SK-N-MC (cell line): Measurements from ENCODE around the gene NINJ2.

Experiments
- DNase-seq: peaks from one replicate; pipeline ENCODE4 v3.0.0-alpha.2; 2011; ENCODE audit warnings: low read depth, low spot score
- H3K27ac ChIP-seq: fragments of 200-600 bp; sonication (generic); 2 replicates; pipeline ENCODE4 v1.5.1; 2016; ENCODE audit warnings: mixed run types
- H3K36me3 ChIP-seq: fragments of 200-600 bp; sonication (generic); 2 replicates; pipeline ENCODE4 v1.6.1; 2017; ENCODE audit warnings: antibody characterized with exemption, low read length, mixed read lengths; ENCODE audit not compliant: insufficient read depth
- H3K4me3 ChIP-seq: fragments of 200-600 bp; sonication (generic); 2 replicates; pipeline ENCODE4 v1.5.1; 2016
- H3K9ac ChIP-seq: fragments of 200-600 bp; sonication (generic); 2 replicates; pipeline ENCODE4 v1.8.0; 2017; ENCODE audit warnings: mixed run types, mixed read lengths; ENCODE audit not compliant: insufficient read length
- H3K9me3 ChIP-seq: fragments of 200-600 bp; sonication (generic); 2 replicates; pipeline ENCODE4 v1.6.1; 2017; ENCODE audit warnings: low read depth, mild to moderate bottlenecking, antibody characterized with exemption, low read length, moderate library complexity, mixed read lengths
- EZH2 ChIP-seq: fragments of 200-600 bp; sonication (generic); IDR thresholded peaks from one replicate; pipeline ENCODE4 v1.6.1; 2017; ENCODE audit warnings: antibody characterized with exemption
- FOXP2 ChIP-seq: optimal IDR thresholded peaks from 2 replicates; pipeline ENCODE3; 2011; ENCODE audit warnings: mild to moderate bottlenecking, moderate library complexity; ENCODE audit not compliant: insufficient read depth; ENCODE audit errors: extremely low read length, control extremely low read depth
- POLR2AphosphoS5 ChIP-seq: IDR thresholded peaks from 2 replicates; pipeline ENCODE4 v1.6.1; 2012; ENCODE audit warnings: mild to moderate bottlenecking, low read depth, low read length, borderline replicate concordance

Gene NINJ2

GRCh38 chr12:550473-551260 lies 112.6 kb downstream of the NINJ2 start:
- H3K9me3 ChIP-seq: no peaks in the 10 kb centered on the region
- no peak for TF ChIP-seq EZH2
- TF ChIP-seq POLR2AphosphoS5: no peak
- no peak for TF ChIP-seq FOXP2
- H3K4me3 ChIP-seq: no peak overlapping the region
- H3K36me3 ChIP-seq: no peaks in the 10 kb centered on the region
- H3K27ac ChIP-seq: no peak overlapping the region
- DNase-seq: no peak
- H3K9ac ChIP-seq: no peak overlapping the region

- H3K27ac ChIP-seq: no peak overlapping the region
- TF ChIP-seq EZH2 (no peak), FOXP2 (no peak)
- no peak overlapping the region for H3K4me3 ChIP-seq
- DNase-seq: no peak
- H3K9ac ChIP-seq: no peak overlapping the region
- H3K36me3 ChIP-seq: no peaks in the 10 kb centered on the region
- H3K9me3 ChIP-seq: no peaks in the 10 kb centered on the region
These were observed 113.7 kb downstream of the NINJ2 start for GRCh38 chr12:549476-550082.

GRCh38 chr12:547883-548470 lies 115.3 kb downstream of the NINJ2 start:
- H3K9ac ChIP-seq: no peak overlapping the region

DNA sequence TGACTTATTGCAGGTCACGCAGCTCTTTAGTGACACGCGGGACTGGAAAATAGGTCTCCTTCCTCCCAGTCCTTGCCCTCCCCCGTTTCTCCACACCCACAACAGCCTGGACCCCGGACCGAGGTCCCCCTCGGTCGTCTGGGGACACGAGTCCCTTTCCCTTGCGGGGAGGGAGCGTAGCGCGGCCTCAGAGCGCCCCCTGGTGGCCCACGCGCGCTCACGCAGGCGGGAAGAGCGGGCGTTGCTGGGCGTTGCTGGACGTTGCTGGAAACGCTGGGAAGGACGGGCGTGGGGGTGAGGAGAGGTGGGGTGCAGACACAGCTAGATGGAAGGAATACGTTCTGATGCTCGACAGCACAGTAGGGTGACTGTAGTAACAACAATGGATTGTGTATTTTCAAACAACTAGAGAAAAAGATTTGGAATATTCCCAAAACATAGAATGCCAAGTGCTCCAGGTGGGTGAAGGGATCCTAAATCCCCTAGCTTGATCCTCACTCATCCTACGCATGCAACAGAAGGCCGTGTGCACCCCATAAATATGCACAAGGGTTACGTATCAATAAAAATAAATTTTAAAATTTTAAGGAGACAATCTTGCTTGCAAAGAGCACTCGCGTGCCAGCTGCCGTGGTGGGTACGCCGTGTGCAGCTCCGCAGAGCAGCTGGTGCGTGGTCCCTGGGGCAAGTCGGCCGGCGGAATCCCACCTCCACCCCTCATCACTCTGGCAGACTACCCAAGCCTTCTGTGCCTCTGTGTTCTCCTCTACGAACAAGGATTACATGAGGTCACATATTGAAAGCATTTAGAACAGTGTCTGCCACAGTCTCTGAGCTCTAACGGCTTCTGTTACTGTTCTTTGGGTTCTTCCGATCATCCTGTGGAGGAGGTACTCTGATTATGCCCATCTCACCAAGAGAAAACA lies 116.1 kb downstream of the NINJ2 start:
- Histone ChIP-seq H3K36me3 (no peaks in the 10 kb centered on the region), H3K4me3 (peak overlapping the region; percentile 53), H3K9ac (no peak overlapping the region), H3K27ac (no peak overlapping the region), H3K9me3 (no peaks in the 10 kb centered on the region)
- no peak for TF ChIP-seq FOXP2
- TF ChIP-seq POLR2AphosphoS5: no peak
- no peak for TF ChIP-seq EZH2
- no peak for DNase-seq

More at GRCh38 chr12:547883-548470, 115.3 kb downstream of the NINJ2 start:
- TF ChIP-seq EZH2 (no peak), POLR2AphosphoS5 (no peak), FOXP2 (no peak)
- H3K4me3 ChIP-seq: no peak overlapping the region
- DNase-seq: no peak
- H3K27ac ChIP-seq: no peak overlapping the region
- H3K36me3 ChIP-seq: no peaks in the 10 kb centered on the region
- no peaks in the 10 kb centered on the region for H3K9me3 ChIP-seq

GRCh38 chr12:546265-546919 lies 116.9 kb downstream of the NINJ2 start:
- H3K4me3 ChIP-seq: peak overlapping the region; percentile 53
- no peak overlapping the region for H3K9ac ChIP-seq
- no peak overlapping the region for H3K27ac ChIP-seq
- H3K9me3 ChIP-seq: no peaks in the 10 kb centered on the region
- no peak for DNase-seq
- H3K36me3 ChIP-seq: no peaks in the 10 kb centered on the region
- TF ChIP-seq EZH2 (no peak), POLR2AphosphoS5 (no peak), FOXP2 (no peak)

DNA sequence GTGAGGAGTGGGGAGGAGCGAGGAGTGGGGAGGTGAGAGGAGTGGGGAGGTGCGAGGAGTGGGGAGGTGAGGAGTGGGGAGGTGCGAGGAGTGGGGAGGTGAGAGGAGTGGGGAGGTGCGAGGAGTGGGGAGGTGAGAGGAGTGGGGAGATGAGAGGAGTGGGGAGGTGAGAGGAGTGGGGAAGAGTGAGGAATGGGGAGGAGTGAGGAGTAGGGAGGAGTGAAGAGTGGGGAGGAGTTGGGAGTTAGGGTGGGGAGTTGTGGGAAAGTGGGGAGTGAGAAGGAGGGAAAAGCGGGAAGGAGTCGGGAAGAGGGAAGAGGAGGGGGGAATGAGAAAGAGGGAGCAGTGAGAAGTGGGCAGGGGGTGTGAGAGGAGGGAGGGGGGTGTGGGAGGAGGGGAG lies 117.4 kb downstream of the NINJ2 start:
- TF ChIP-seq POLR2AphosphoS5: no peak
- TF ChIP-seq EZH2: no peak
- no peak for TF ChIP-seq FOXP2
- Histone ChIP-seq H3K9ac (no peak overlapping the region), H3K27ac (no peak overlapping the region), H3K9me3 (no peaks in the 10 kb centered on the region), H3K36me3 (no peaks in the 10 kb centered on the region), H3K4me3 (no peak overlapping the region)
- DNase-seq: no peak

DNA sequence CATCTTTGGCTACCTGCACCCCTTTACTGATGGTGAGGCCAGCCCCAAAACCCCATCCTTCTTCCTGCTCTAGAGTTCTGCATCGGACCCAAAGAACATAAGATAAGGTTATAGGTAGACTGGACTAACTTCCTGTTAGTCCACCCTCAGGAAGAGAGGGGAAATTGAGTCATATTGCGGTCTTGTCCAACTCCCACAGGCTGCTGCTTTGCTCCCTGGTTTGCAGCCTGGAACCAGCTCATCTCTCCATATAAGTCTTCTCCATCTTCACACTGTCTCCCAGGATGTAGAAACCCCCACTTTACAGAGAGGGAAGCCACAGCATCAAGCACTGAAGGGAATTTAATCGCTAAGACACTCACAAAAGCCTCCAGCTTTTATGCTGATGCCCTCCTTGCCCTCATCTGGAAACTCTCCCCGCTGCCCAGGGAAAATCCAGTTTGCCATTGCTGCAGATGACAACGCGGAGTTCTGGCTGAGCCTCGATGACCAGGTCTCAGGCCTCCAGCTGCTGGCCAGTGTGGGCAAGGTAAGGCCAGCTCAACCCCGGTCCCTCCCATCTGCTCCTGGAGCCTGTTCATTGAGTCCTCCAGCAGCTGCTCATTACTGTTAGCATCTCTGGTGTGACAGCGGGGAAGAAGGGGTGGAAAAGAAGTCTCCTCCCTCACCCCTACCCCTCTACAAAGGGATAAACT lies 118.2 kb downstream of the NINJ2 start:
- H3K9ac ChIP-seq: no peak overlapping the region
- no peak for DNase-seq
- H3K27ac ChIP-seq: no peak overlapping the region
- H3K36me3 ChIP-seq: no peaks in the 10 kb centered on the region
- H3K4me3 ChIP-seq: no peak overlapping the region
- no peak for TF ChIP-seq POLR2AphosphoS5
- no peak for TF ChIP-seq EZH2
- no peak for TF ChIP-seq FOXP2
- no peaks in the 10 kb centered on the region for H3K9me3 ChIP-seq
